K562 (cell line): ENCODE data around the gene PYGM. TPM values are rescaled to one million over a fixed set of nuclear protein-coding genes. Genes with fewer than 3 reads are reported as not detected.

ENCODE experiments used
- FIP1L1 ChIP-seq: fragments of 200-400 bp; formaldehyde crosslinking; IDR thresholded peaks from 2 replicates; pipeline ENCODE4 v1.6.1; 2018; ENCODE audit warnings: mild to moderate bottlenecking, low read depth, low read length; ENCODE audit not compliant: poor library complexity, severe bottlenecking
- KLF16 ChIP-seq: IDR thresholded peaks from 2 replicates; pipeline ENCODE4 v1.6.1; 2016; ENCODE audit warnings: antibody characterized with exemption
- OTX1 ChIP-seq: fragments of 450-650 bp; formaldehyde crosslinking; IDR thresholded peaks from 2 replicates; pipeline ENCODE4 v1.4.0; 2022; ENCODE audit warnings: mild to moderate bottlenecking
- PCBP1 ChIP-seq: fragments of 200-400 bp; formaldehyde crosslinking; IDR thresholded peaks from 2 replicates; pipeline ENCODE4 v1.6.1; 2018; ENCODE audit warnings: mild to moderate bottlenecking, low read depth, low read length; ENCODE audit not compliant: poor library complexity, severe bottlenecking
- RB1 ChIP-seq: fragments of 450-650 bp; IDR thresholded peaks from 2 replicates; pipeline ENCODE4 v1.6.1; 2017; ENCODE audit warnings: low read depth, mild to moderate bottlenecking
- ZBTB7A ChIP-seq: IDR thresholded peaks from 2 replicates; pipeline ENCODE4 v1.6.1; 2011; ENCODE audit warnings: low read depth, mild to moderate bottlenecking, low read length, moderate library complexity, borderline replicate concordance; ENCODE audit not compliant: control insufficient read depth
- ZNF583 ChIP-seq: fragments of 250-450 bp; sonication (Bioruptor Pico); IDR thresholded peaks from 2 replicates; pipeline ENCODE4 v1.4.0; 2020
- polyA plus RNA-seq, 8 experiments: library from polyadenylated mRNA; depleted of rRNA in 4 of 8; stranded (reverse) in 5 of 8; unstranded in 3 of 8; fragments of >200 nt; fragmentation: Nextera tagmentation in 2 of 8; fragmentation: Illumina TruSeq in 1 of 8; extraction: Ambion mirVana in 2 of 8; extraction: Trizol in 1 of 8; gene quantifications; 2 replicates each; pipeline versions ENCODE4 v1.2.1 to v1.2.3, GENCODE V29; 2011 to 2014; ENCODE audit warnings: inconsistent platforms in 1 of 8, missing spikeins in 1 of 8
- total RNA-seq, 7 experiments: library from RNA; depleted of rRNA in 6 of 7; stranded (reverse); fragments of >200 nt in 6 of 7; fragmentation: Illumina TruSeq in 2 of 7; extraction: Trizol in 2 of 7; gene quantifications; 2 replicates each; pipeline versions ENCODE4 v1.2.1 to v1.2.3, GENCODE V29; 2011 to 2021; ENCODE audit warnings: low replicate concordance in 1 of 7
- TF ChIP-seq, protein P1 (sequence below): fragments of 250-450 bp; sonication (Bioruptor Pico); IDR thresholded peaks from 2 replicates; pipeline ENCODE4 v1.8.0; 2022; ENCODE audit warnings: inconsistent platforms, mild to moderate bottlenecking, moderate library complexity, borderline replicate concordance
- TF ChIP-seq, protein P2 (sequence below): fragments of 450-650 bp; formaldehyde crosslinking; IDR thresholded peaks from 2 replicates; pipeline ENCODE4 v1.4.0; 2022; ENCODE audit warnings: mild to moderate bottlenecking, moderate library complexity

Gene PYGM
- total and polyA plus RNA-seq, 9 of the 15 experiments (the other 6 are each of a cell fraction or from before 2014, with no cell fraction given): 0.07 to 1.5 (median 0.68) TPM

DNA sequence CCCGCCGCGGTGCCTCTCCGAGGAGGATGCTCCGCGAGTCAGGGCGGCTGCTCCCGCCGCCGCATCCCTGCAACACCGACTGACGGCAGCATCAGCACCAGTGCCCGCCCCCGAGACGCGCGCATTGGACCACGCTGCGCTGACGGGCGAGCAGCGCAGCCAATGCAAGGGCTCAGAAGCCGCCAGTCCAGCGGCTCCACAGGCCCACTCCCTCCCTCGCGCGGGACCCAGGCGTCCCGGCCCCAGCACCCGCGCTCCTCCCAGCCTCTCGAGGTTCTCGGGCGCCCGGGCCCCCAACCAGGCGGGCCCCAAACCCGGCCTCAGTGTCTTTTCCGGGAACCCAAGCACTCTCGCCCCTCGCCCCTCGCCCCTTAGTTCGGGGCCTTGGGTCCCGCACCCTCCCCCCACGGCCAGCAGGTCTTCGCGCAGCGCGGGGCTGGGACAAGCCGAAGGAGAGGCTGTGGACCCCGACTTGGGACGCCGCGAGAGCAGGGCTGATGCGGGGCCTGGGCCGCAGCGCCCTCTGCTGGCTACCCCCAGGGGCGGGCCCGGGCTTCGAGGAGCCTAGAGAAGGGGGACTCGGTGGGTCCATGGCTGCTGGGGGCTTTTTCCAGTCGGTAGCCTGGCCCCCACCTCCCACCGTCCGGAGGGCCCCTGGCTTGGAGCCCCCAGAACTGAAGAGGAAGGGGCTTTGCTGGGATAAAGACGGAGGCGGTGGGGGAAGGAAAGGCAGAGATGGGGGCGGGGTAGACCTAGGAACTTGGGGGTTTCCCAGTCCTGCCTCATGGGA is 36.5 kb downstream of the PYGM start, which contains the start of gene NRXN2 (continued):
- TF ChIP-seq ZNF583 (CRISPR knock-in tag) (no peak), ZBTB7A (peak; percentile 92), RB1 (peak; percentile 62; the same call in 1 of the 2 replicates), KLF16 (peak; percentile 33; the same call in 1 of the 2 replicates), FIP1L1 (peak; percentile 84), PCBP1 (peak; percentile 77), OTX1 (0 out of 2 replicates have a peak, but pooled peaks have one; percentile 25)
- TF ChIP-seq, protein P1, sequence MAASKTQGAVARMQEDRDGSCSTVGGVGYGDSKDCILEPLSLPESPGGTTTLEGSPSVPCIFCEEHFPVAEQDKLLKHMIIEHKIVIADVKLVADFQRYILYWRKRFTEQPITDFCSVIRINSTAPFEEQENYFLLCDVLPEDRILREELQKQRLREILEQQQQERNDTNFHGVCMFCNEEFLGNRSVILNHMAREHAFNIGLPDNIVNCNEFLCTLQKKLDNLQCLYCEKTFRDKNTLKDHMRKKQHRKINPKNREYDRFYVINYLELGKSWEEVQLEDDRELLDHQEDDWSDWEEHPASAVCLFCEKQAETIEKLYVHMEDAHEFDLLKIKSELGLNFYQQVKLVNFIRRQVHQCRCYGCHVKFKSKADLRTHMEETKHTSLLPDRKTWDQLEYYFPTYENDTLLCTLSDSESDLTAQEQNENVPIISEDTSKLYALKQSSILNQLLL: no peak
- TF ChIP-seq, protein P2, sequence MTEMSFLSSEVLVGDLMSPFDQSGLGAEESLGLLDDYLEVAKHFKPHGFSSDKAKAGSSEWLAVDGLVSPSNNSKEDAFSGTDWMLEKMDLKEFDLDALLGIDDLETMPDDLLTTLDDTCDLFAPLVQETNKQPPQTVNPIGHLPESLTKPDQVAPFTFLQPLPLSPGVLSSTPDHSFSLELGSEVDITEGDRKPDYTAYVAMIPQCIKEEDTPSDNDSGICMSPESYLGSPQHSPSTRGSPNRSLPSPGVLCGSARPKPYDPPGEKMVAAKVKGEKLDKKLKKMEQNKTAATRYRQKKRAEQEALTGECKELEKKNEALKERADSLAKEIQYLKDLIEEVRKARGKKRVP (CRISPR knock-in tag): no peak
